Smooth muscle cell (in vitro differentiated cells): ENCODE measurements around the gene KCNK7. TPM values are rescaled to one million over a fixed set of nuclear protein-coding genes. Genes with fewer than 3 reads are reported as not detected.
A peak's percentile ranks its signal among the peaks of the same experiment; 100 is the strongest.

Experiments used
- DNase-seq: peaks from one replicate; lab custom pipeline; 2025; ENCODE audit not compliant: unreplicated experiment; lab: John Stamatoyannopoulos, UW
- H2AFZ ChIP-seq: fragments of 200-600 bp; sonication (generic); 2 replicates; pipeline ENCODE4 v1.6.0; 2016; ENCODE audit warnings: antibody characterized with exemption, low read depth, mild to moderate bottlenecking
- H3F3A ChIP-seq: fragments of 200-600 bp; sonication (generic); 2 replicates; pipeline ENCODE4 v1.6.0; 2017; ENCODE audit warnings: antibody characterized with exemption, low read depth
- H3K27ac ChIP-seq: fragments of 200-600 bp; sonication (generic); 2 replicates; pipeline ENCODE4 v1.5.1; 2016; ENCODE audit warnings: low read depth, mild to moderate bottlenecking
- H3K27me3 ChIP-seq: fragments of 200-600 bp; sonication (generic); 2 replicates; pipeline ENCODE4 v1.6.1; 2016; ENCODE audit warnings: low read depth, mild to moderate bottlenecking
- H3K36me3 ChIP-seq: fragments of 200-600 bp; sonication (generic); 2 replicates; pipeline ENCODE4 v1.5.1; 2016; ENCODE audit warnings: low read depth
- H3K4me1 ChIP-seq: fragments of 200-600 bp; sonication (generic); 2 replicates; pipeline ENCODE4 v1.5.1; 2016; ENCODE audit warnings: low read depth
- H3K4me2 ChIP-seq: fragments of 200-600 bp; sonication (generic); 2 replicates; pipeline ENCODE4 v1.6.0; 2016; ENCODE audit warnings: mild to moderate bottlenecking
- H3K4me3 ChIP-seq: fragments of 200-600 bp; sonication (generic); 2 replicates; pipeline ENCODE4 v1.5.1; 2016; ENCODE audit warnings: mild to moderate bottlenecking
- H3K79me2 ChIP-seq: fragments of 200-600 bp; sonication (generic); 2 replicates; pipeline ENCODE4 v1.6.0; 2016; ENCODE audit warnings: low read depth, mild to moderate bottlenecking
- H3K9ac ChIP-seq: fragments of 200-600 bp; sonication (generic); 2 replicates; pipeline ENCODE4 v1.6.0; 2016; ENCODE audit warnings: low read depth
- H3K9me3 ChIP-seq: fragments of 200-600 bp; sonication (generic); replicated peaks from 2 replicates; pipeline ENCODE4 v1.5.1; 2016; ENCODE audit warnings: low read depth
- H4K20me1 ChIP-seq: fragments of 200-600 bp; sonication (generic); 2 replicates; pipeline ENCODE4 v1.6.0; 2016; ENCODE audit warnings: low read depth
- WGBS: methylation state at CpG from one replicate; pipeline ENCODE4 v1.1.7; 2016; ENCODE audit warnings: low lambda C conversion rate; 5-methylcytosine and 5-hydroxymethylcytosine counted together
- polyA plus RNA-seq: library from polyadenylated mRNA; unstranded; fragments of >200 nt; fragmentation: Nextera tagmentation; extraction: Ambion mirVana; gene quantifications from 2 replicates; pipeline ENCODE4 v1.2.1, GENCODE V29; 2016
- total RNA-seq: library from RNA; depleted of rRNA; stranded (reverse); fragments of >200 nt; gene quantifications from 2 replicates; pipeline ENCODE4 v1.2.3, GENCODE V29; 2014
- TF ChIP-seq, protein P1 (sequence below): fragments of 200-600 bp; sonication (generic); IDR thresholded peaks from 2 replicates; pipeline ENCODE4 v1.5.1; 2017; ENCODE audit warnings: borderline replicate concordance, mild to moderate bottlenecking, antibody characterized with exemption; ENCODE audit not compliant: insufficient read depth, poor library complexity, severe bottlenecking

KCNK7 gene
- total and polyA plus RNA-seq, 2 experiments from 2014 or later = not detected

DNA sequence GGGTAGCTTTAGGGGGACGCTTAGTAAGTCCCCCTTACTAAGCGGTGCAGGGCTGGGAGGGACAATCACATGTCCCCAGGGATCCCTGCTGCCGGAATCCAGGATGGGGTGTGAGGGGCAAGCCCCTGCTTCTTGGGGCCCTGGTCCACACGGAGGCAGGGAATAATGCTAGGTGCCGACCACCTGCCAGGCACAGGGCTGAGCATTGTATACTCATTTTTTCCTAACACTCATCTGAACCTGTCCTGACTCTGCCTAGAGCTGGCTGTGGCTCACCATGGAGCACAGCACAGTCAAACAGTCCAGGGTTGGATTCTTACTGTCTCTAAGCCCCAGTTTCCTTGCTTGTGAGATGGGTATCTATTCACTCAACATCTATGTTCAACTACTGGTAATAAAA, 36.1 kb downstream of the KCNK7 start:
- TF ChIP-seq, protein P1, sequence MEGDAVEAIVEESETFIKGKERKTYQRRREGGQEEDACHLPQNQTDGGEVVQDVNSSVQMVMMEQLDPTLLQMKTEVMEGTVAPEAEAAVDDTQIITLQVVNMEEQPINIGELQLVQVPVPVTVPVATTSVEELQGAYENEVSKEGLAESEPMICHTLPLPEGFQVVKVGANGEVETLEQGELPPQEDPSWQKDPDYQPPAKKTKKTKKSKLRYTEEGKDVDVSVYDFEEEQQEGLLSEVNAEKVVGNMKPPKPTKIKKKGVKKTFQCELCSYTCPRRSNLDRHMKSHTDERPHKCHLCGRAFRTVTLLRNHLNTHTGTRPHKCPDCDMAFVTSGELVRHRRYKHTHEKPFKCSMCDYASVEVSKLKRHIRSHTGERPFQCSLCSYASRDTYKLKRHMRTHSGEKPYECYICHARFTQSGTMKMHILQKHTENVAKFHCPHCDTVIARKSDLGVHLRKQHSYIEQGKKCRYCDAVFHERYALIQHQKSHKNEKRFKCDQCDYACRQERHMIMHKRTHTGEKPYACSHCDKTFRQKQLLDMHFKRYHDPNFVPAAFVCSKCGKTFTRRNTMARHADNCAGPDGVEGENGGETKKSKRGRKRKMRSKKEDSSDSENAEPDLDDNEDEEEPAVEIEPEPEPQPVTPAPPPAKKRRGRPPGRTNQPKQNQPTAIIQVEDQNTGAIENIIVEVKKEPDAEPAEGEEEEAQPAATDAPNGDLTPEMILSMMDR = no peak
- WGBS = 85% methylated on average over 5 of the region's 5 CpGs
- Histone ChIP-seq H3K4me3 (no peak overlapping the region), H3K9me3 (no peaks in the 10 kb centered on the region), H4K20me1 (peaks cover 6% of the 10 kb centered on the region), H3K36me3 (no peaks in the 10 kb centered on the region), H3K27ac (peak overlapping the region; percentile 75), H3K4me1 (peaks cover 20% of the 10 kb centered on the region), H3K9ac (no peak overlapping the region), H3K79me2 (peaks cover 5% of the 10 kb centered on the region), H3K27me3 (no peaks in the 10 kb centered on the region), H2AFZ (no peak overlapping the region), H3F3A (peaks cover 43% of the 10 kb centered on the region), H3K4me2 (peak overlapping the region; percentile 30)
- no peak for DNase-seq

- Histone ChIP-seq H3K4me3 (peak overlapping the region; percentile 63), H4K20me1 (peaks cover 10% of the 10 kb centered on the region), H3K9me3 (no peaks in the 10 kb centered on the region), H3K36me3 (no peaks in the 10 kb centered on the region), H3K4me2 (peak overlapping the region; percentile 96), H3K9ac (peak overlapping the region; percentile 64), H2AFZ (peak overlapping the region; percentile 69), H3K79me2 (peaks cover 5% of the 10 kb centered on the region), H3K27ac (peak overlapping the region; percentile 75), H3K4me1 (peaks cover 20% of the 10 kb centered on the region), H3F3A (peaks cover 43% of the 10 kb centered on the region), H3K27me3 (no peaks in the 10 kb centered on the region)
- 77% methylated on average over 16 of the region's 19 CpGs for WGBS
- TF ChIP-seq, protein P1 = no peak
- no peak for DNase-seq
Observed at GRCh38 chr11:65558930-65559509, 36.6 kb downstream of the KCNK7 start.

DNA sequence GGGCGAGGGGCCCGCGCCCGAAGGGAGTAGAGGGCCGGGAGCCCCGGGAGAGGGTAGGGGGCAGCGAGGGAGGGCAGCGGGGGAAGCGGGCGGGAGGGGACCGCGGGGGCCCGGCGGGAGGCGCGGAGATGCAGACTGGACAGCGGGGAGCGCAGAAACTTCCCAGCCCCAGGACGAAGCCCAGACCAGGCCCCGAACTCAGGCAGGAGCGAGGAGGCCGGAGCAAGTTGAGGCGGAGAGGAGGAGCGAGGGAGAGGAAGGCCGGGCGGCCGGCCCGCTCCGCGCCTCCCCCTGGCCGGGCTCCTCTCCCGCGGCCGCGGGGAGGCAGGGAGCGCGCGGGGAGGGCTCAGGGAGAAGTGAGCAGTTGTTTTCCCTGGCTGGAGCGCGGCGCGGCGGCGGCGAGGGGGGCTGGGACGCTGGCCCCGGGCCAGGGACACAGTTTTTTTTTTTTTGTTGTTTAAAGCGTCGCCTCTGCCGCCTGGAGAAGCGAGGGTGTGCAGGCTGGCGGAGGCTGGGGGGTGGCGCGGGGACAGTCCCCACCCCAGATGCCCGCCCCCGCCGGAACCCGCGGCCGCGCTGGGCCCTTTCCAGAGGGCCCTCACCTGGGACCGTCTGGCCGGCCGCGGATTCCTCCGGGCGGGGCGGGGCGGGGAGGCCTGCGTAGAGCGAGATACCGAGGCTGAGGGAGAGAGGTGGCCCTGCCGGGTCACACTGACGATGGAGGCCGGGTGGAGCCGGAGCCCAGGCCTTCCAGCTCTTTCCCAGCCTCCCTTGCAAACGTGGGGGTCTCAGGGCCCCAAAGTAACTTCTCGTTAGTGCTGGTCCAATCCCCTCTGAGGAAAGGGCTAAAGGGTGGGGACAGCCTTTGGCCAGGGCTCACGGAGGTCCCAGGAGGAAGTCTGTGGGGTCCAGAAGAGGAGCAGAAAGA, 37.3 kb downstream of the KCNK7 start, which contains the start of gene LTBP3:
TSS of gene LTBP3 (minus strand) at position 358 of the 928 bp plus-strand sequence. CDS start 400 bp downstream, outside the sequence.
- Histone ChIP-seq H3K9ac (peak within 1 kb of the TSS; percentile 64), H2AFZ (peak within 1 kb of the TSS; percentile 69), H4K20me1 (peaks cover 10% of the 10 kb centered on the region), H3K9me3 (no peaks in the 10 kb centered on the region), H3K36me3 (no peaks in the 10 kb centered on the region), H3K4me3 (peak within 1 kb of the TSS; percentile 63), H3K79me2 (peaks cover 5% of the 10 kb centered on the region), H3K27ac (peak within 1 kb of the TSS; percentile 75), H3K4me1 (peaks cover 20% of the 10 kb centered on the region), H3F3A (peaks cover 43% of the 10 kb centered on the region), H3K27me3 (no peaks in the 10 kb centered on the region), H3K4me2 (peak within 1 kb of the TSS; percentile 96)
- peak; percentile 37 for DNase-seq
- 2% methylated on average over 32 of the region's 79 CpGs for WGBS
- TF ChIP-seq, protein P1 = no peak
